ENCODE measurements around the gene HDAC9. TPM values are rescaled to one million over a fixed set of nuclear protein-coding genes. Genes with fewer than 3 reads are reported as not detected.

The HDAC9 gene
- total and polyA plus RNA-seq, 2 donors, result 3.3 to 61.6 TPM

DNA sequence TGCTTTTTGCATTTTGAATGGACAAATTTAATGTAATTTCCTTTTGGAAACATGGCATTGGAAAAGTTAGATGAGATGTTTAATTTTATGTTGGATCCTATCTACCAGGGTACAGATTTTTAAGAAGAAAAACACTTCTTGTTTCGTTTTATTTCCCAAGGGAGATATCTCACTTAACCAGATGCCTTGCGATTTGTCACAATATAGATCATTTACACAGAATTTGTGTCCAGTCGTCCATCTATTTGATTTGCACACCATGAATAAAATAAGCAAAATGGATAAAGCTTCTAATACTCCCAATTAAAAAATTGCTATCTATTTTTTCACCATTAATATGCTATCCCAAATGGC, 25.7 kb downstream of the HDAC9 start:
- H3K27ac ChIP-seq (ENCODE audit: low read depth), result no peak overlapping the region
- H3K4me3 ChIP-seq (ENCODE audit: low read depth, low read length), result no peak overlapping the region
- DNase-seq (ENCODE audit: extremely low spot score), result no peak
- WGBS, result 92% methylated on average over 3 of the region's 3 CpGs
- H3K36me3 ChIP-seq (ENCODE audit: insufficient read depth), result no peaks in the 10 kb centered on the region
- H3K4me1 ChIP-seq (ENCODE audit: insufficient read depth), result no peaks in the 10 kb centered on the region

DNA sequence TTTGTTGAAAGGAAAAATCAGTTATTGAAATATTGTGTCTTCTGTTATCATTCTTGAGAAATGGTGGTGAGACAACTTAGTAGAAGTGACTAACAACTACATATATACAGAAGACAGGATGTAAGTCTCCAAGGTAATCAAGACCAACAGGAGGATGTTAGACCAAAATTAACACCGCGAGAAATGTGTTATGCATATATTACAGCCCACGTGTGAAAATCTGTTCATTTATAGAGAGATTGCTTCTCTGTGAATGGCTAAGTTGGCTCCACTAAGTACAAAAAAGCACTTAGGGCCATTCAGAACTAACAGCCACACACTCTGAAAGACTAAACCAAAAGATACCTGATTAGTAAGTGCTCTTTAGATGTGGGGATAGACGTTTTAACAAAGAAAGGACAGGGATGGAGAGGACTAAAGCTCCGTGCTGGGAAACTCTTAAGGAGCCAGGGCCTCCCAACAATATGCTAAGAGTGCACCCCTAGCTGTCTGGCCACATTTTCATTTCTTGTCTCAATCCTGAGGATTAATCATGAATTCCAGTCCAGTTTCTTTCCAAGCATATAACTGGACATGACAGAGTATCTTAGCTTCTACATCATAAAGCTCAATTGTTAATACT, 26.5 kb downstream of the HDAC9 start:
- H3K36me3 ChIP-seq (ENCODE audit: insufficient read depth), result no peaks in the 10 kb centered on the region
- WGBS, result 85% methylated on average over 5 of the region's 5 CpGs
- no peaks in the 10 kb centered on the region for H3K4me1 ChIP-seq (ENCODE audit: insufficient read depth)
- H3K4me3 ChIP-seq (ENCODE audit: low read depth, low read length), result no peak overlapping the region
- no peak overlapping the region for H3K27ac ChIP-seq (ENCODE audit: low read depth)
- DNase-seq (ENCODE audit: extremely low spot score), result no peak

DNA sequence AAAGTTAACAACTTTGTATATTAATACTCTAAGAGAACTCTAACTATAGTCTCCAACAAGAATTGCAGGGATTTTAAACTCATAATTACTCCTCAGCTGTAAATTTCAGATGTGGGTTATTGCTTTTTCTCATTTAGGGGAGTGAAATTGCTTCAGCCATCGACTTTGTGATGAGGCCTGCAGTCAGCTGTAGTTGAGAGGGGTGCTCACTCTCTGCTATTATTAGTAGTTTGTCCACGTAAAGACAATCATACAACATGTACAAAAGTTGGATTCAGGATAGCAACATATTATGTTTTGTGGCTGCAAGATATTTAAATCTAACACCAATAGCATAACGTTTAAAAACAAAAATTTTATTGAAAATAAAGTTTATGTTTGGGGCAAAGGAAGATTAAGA, 28.7 kb downstream of the HDAC9 start:
- 83% methylated on average over 3 of the region's 3 CpGs for WGBS
- no peak overlapping the region for H3K4me3 ChIP-seq (ENCODE audit: low read depth, low read length)
- no peak for DNase-seq (ENCODE audit: extremely low spot score)
- no peaks in the 10 kb centered on the region for H3K36me3 ChIP-seq (ENCODE audit: insufficient read depth)
- H3K4me1 ChIP-seq (ENCODE audit: insufficient read depth), result no peaks in the 10 kb centered on the region
- no peak overlapping the region for H3K27ac ChIP-seq (ENCODE audit: low read depth)

DNA sequence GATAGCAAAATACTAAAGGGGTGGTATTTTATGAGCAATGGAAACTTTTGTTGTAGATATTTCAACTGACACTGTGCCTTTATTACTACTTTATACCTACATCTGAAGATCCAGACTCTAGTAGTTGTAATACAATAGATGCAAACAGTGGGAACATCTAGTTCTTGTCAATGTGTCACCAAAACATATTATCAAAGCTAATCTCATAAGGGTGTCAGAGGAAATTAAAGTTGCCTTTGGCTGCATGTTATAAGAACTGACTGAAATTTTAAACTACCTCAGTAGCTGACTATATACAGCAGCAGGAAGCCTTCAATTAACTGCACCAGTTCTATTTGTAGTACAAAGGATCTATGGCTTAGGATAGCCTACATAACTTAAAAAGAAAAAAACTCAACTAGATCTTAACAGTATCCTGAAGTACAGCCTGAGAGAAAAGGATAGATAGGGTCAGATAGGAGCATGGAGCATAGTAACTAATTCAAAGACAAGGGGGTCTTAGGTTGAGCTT, 30.9 kb downstream of the HDAC9 start:
- no peak overlapping the region for H3K4me3 ChIP-seq (ENCODE audit: low read depth, low read length)
- no peaks in the 10 kb centered on the region for H3K36me3 ChIP-seq (ENCODE audit: insufficient read depth)
- no peak for DNase-seq (ENCODE audit: extremely low spot score)
- H3K4me1 ChIP-seq (ENCODE audit: insufficient read depth), result no peaks in the 10 kb centered on the region
- no peak overlapping the region for H3K27ac ChIP-seq (ENCODE audit: low read depth)

DNA sequence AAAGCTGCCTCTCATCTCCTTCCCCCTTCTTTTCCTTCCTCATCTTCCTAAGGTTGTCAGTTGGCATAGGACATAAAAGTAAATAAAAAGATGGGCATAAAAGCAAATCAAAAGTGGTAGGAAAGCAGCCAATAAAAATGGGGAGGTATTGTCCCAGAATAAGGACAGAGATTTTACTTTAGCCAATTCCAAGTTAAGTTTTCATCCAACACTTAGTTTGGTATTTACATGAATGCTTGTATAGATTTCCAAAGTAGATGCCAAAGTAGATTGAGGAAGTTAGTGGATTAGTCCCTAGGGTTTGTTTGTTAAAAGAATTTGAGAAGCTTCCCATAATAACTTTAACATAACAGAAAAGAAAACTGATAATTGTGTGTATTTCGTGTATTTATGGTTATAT, 33.7 kb downstream of the HDAC9 start:
- WGBS, result 60% methylated on average over 1 of the region's 1 CpG
- no peak overlapping the region for H3K4me3 ChIP-seq (ENCODE audit: low read depth, low read length)
- no peak overlapping the region for H3K27ac ChIP-seq (ENCODE audit: low read depth)
- H3K4me1 ChIP-seq (ENCODE audit: insufficient read depth), result no peaks in the 10 kb centered on the region
- no peak for DNase-seq (ENCODE audit: extremely low spot score)
- H3K36me3 ChIP-seq (ENCODE audit: insufficient read depth), result no peaks in the 10 kb centered on the region

DNA sequence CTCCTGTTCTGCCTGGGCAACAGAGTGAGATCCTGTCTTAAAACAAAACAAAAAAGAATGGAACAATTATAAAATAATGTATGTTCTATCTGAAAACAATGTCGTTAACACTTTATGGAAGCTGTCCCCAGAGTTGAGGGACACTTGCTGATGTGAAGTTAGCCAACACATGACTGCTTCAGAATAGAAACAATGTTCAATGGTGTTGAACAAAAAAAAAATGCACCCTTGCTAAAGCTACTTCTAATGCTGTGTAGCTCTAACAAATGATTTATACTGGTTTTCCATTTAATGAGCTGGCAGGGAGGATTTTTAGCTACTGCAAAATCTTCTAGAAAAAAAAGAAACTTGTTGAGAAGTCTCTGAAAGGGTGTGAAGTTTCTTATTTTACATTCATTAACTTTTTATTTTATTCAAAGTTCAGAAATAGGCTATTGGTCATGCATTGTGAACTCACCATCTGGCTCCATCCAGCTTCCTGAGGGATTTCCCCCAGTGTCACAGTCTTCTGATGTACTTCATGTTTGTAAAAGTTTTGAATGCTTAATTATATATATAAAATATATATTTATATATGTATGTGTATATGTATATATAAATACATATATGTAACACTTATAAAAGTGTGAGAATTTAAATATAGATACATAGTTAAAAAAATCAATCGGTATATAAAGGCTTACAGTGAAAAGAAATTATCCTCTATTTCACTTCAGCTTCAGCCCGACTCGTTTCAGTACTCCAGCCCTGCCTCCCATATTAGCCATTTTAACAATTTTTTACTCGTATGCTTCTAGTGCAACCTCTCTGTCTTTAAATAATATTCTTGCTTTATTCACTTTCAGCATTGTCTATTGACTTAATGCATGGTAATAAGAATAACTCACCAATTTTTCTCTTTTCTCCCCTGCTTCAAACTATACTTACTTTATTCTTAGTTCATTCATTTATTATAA, 35.0 kb downstream of the HDAC9 start:
- Histone ChIP-seq H3K4me1 (ENCODE audit: insufficient read depth) (no peaks in the 10 kb centered on the region), H3K4me3 (ENCODE audit: low read depth, low read length) (no peak overlapping the region), H3K27ac (ENCODE audit: low read depth) (peak overlapping the region; percentile 5)

DNA sequence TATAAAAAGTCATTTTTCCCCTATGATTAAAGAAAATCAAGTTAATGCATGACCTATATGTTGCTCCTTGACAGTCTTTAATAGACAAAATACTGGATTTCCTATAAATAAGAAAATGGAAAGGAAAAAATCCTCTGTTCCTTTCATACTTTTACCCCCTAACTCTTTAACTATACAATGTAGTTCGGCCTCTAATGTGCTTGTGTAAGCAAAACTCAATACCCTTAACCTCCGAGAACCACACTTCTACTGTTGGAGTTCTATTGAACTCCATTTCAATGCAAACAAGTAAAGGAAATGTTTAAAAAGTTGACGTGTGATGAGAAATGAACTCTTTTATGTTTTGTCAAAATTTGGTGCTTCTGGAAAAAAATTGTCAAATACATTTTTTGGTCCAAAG, 36.0 kb downstream of the HDAC9 start:
- Histone ChIP-seq H3K4me1 (ENCODE audit: insufficient read depth) (no peaks in the 10 kb centered on the region), H3K27ac (ENCODE audit: low read depth) (no peak overlapping the region), H3K36me3 (ENCODE audit: insufficient read depth) (no peaks in the 10 kb centered on the region), H3K4me3 (ENCODE audit: low read depth, low read length) (no peak overlapping the region)
- WGBS, result 94% methylated on average over 3 of the region's 3 CpGs
- no peak for DNase-seq (ENCODE audit: extremely low spot score)

More for the DNA sequence above, 35.0 kb downstream of the HDAC9 start:
- 86% methylated on average over 5 of the region's 5 CpGs for WGBS
- DNase-seq (ENCODE audit: extremely low spot score), result no peak
- no peaks in the 10 kb centered on the region for H3K36me3 ChIP-seq (ENCODE audit: insufficient read depth)

DNA sequence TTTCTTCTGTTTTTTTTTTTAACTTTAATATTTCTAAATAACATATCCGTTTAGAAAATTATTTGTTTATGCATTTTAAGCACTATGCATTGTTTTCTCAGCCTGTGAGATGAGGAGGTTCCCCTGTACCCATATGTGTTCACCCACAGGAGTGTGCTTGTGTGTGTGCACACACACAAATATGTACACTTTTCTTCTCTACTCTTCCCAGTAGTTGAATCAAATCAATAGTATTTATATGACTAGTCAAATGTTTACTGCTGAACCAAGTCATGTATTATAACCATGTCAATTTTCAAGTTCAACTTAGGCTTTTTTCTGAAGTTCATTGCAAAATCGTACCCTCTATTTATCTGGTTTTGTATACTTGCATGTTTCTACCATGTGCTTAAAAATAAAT, 37.3 kb downstream of the HDAC9 start:
- 77% methylated on average over 2 of the region's 2 CpGs for WGBS
- Histone ChIP-seq H3K36me3 (ENCODE audit: insufficient read depth) (no peaks in the 10 kb centered on the region), H3K4me1 (ENCODE audit: insufficient read depth) (no peaks in the 10 kb centered on the region), H3K27ac (ENCODE audit: low read depth) (no peak overlapping the region), H3K4me3 (ENCODE audit: low read depth, low read length) (no peak overlapping the region)
- no peak for DNase-seq (ENCODE audit: extremely low spot score)

DNA sequence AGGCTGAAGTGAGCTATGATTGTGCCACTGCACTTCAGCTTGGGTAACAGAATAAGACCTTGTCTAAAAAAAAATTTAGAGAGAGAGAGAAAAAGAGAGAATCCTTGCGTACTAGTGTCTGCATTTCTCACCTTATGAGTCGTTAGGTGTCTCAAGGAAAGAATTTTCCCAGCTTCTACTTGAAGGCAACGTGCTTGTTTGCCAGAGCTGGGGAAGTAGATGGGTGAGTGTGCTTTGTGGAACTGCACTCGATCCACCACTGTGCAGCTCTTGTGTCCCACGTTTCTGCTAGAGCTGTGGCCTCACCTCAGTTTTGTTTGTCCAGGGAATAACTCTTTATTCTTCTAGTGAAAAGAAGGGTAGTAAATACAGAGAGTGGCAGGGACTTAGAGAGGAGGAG, 38.9 kb downstream of the HDAC9 start:
- no peak overlapping the region for H3K27ac ChIP-seq (ENCODE audit: low read depth)
- DNase-seq (ENCODE audit: extremely low spot score), result no peak
- WGBS, result 89% methylated on average over 5 of the region's 5 CpGs

DNA sequence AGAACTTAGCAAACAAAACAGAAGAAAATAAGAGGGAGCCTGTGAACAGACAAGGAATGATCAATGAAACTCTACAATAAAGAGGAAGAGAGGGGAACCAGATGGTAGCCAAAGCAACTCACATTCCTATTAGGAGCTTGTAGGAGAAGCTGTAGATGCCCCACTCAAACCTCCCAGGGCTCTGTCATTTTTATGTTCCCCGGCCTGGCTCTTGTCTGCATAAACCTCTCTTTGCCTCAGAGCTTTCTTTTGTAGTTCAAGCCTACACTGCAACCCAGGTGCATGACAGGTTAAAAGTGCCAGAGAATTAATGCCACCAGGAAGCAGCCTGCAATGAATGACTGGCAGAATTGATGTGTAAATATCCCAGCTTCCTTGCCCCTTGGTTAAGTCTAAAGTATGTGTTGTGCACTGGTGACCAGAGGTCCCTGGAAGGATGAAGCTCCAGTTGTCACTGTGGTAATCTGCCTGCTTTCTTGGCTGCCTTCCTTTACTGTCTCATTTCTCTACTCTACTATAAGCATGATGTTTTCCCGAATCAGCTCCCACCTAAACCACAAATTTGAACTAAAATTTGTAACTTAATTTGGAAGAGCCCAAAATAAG, 40.4 kb downstream of the HDAC9 start:
- no peaks in the 10 kb centered on the region for H3K36me3 ChIP-seq (ENCODE audit: insufficient read depth)
- no peak overlapping the region for H3K27ac ChIP-seq (ENCODE audit: low read depth)
- DNase-seq (ENCODE audit: extremely low spot score), result no peak
- 91% methylated on average over 2 of the region's 2 CpGs for WGBS
- H3K4me3 ChIP-seq (ENCODE audit: low read depth, low read length), result no peak overlapping the region
- H3K4me1 ChIP-seq (ENCODE audit: insufficient read depth), result no peaks in the 10 kb centered on the region

More for the DNA sequence above, 38.9 kb downstream of the HDAC9 start:
- H3K36me3 ChIP-seq (ENCODE audit: insufficient read depth), result no peaks in the 10 kb centered on the region
- H3K4me3 ChIP-seq (ENCODE audit: low read depth, low read length), result no peak overlapping the region
- no peaks in the 10 kb centered on the region for H3K4me1 ChIP-seq (ENCODE audit: insufficient read depth)

DNA sequence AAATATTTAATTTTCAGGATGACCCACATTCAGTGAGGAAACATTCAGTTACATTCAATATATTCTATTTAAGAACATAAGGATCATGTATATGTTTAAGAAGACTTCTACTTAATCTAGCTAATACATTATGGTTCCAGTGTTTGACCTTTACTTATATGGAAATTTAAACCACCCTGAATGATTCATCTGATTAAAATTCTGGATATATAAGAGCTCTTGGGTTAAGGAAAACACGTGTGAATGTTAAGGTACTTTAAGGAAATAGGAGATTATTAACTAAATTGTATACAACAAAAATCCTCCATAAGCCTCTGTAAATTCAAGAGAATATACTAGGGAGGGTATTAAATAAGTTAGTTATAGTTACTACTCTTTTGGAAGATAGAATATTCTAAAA, 40.9 kb downstream of the HDAC9 start:
- 66% methylated on average over 1 of the region's 1 CpG for WGBS
- Histone ChIP-seq H3K4me1 (ENCODE audit: insufficient read depth) (no peaks in the 10 kb centered on the region), H3K4me3 (ENCODE audit: low read depth, low read length) (no peak overlapping the region), H3K36me3 (ENCODE audit: insufficient read depth) (no peaks in the 10 kb centered on the region), H3K27ac (ENCODE audit: low read depth) (no peak overlapping the region)
- DNase-seq (ENCODE audit: extremely low spot score), result no peak

DNA sequence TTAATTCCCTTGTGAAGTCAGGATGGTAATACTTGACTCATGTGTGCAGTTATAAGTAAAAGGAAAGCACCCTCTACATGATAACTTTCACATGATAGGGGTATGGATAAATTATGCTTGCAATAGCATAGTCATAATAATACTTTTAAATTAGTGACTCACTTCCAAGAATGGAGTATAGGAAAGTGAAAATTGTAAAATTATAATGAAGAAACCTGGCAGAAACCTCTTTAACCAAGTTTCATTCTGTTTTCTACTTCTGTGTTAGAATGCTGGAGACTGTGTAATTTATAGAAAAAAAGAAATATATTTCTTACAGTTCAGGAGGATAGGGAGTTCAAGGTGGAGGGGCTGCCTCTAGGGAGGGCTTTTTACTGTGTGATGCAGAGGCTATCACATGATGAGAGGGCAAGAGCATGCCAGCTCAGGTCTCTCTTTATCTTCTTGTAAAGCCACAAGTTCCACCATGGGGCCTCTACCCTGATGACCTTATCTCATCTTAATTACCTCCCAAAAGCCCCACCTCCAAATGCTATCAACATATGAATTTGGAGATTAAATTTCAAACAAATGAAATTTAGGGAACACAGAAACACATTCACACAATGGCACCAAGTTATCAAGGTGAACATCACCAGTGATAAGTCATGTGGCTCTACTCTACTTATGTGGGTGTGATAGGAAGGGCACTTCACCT, 43.2 kb downstream of the HDAC9 start:
- H3K4me1 ChIP-seq (ENCODE audit: insufficient read depth), result no peaks in the 10 kb centered on the region
- H3K4me3 ChIP-seq (ENCODE audit: low read depth, low read length), result no peak overlapping the region
- no peak overlapping the region for H3K27ac ChIP-seq (ENCODE audit: low read depth)
- H3K36me3 ChIP-seq (ENCODE audit: insufficient read depth), result no peaks in the 10 kb centered on the region
- no peak for DNase-seq (ENCODE audit: extremely low spot score)

DNA sequence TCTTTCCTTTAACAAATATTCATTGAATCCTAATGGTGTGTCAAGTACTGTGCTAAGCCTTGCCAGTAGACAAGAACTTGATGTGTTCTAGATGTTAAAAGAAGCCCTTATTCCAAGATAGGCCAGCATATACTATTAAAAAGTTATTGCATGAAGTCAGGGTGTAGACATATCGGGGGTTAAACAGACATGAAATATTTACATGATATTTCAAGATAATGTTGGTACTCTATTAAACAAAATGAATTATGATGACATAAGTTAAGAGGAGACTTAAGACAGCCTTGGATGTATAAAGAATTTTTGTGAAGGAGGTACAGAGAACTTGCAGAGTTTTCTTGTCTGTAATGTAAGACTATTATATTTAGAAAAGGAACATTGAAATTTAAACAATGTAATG, 44.8 kb downstream of the HDAC9 start:
- WGBS, result 53% methylated on average over 1 of the region's 1 CpG
- H3K4me1 ChIP-seq (ENCODE audit: insufficient read depth), result no peaks in the 10 kb centered on the region
- no peak overlapping the region for H3K27ac ChIP-seq (ENCODE audit: low read depth)

More for the DNA sequence above, 44.8 kb downstream of the HDAC9 start:
- H3K4me3 ChIP-seq (ENCODE audit: low read depth, low read length), result no peak overlapping the region
- no peaks in the 10 kb centered on the region for H3K36me3 ChIP-seq (ENCODE audit: insufficient read depth)
- no peak for DNase-seq (ENCODE audit: extremely low spot score)
